Cardiac ventricle fibroblast (primary cell): ENCODE data around the gene MICU2. TPM values are rescaled to one million over a fixed set of nuclear protein-coding genes. Genes with fewer than 3 reads are reported as not detected.

Source experiments
- total RNA-seq: library from RNA; depleted of rRNA; stranded (reverse); fragments of >200 nt; gene quantifications from 2 replicates; pipeline ENCODE4 v1.2.3, GENCODE V29; 2015

MICU2 gene
- total RNA-seq: 44.5 and 51.1 TPM in 2 replicates

GRCh38 chr13:21603531-21604448, at the start of gene MICU2:
Gene MICU2 (minus strand): TSS chr13:21604170. CDS start chr13:21604148, 22 bp downstream.

GRCh38 chr13:21458813-21459701, 144.9 kb downstream of the MICU2 start, which contains the start of gene ZDHHC20:
Gene ZDHHC20 (minus strand): TSS chr13:21459303. CDS start chr13:21459171, 132 bp downstream.

Other genes starting within 250 kb of the MICU2 start
- 41.4 and 47.7 TPM in 2 replicates for gene ZDHHC20, start 144.9 kb downstream of the MICU2 start, total RNA-seq
- gene FGF9, start 66.9 kb upstream of the MICU2 start, total RNA-seq: not detected in 2 replicates